CD4-positive, alpha-beta T cell (primary cell): ENCODE results near the gene TMEM132A. TPM values are rescaled to one million over a fixed set of nuclear protein-coding genes. Genes with fewer than 3 reads are reported as not detected.

Experiments used
- ATAC-seq: fragments of 200-7000 bp; cut with Tn5 transposase; one replicate; pipeline ENCODE4 v1.10.0; 2022; ENCODE audit warnings: mild to moderate bottlenecking; ENCODE audit not compliant: poor library complexity
- CTCF ChIA-PET: fragments of 350-600 bp; sonication (Branson Sonifier 250); formaldehyde crosslinking; loops from one replicate; lab custom pipeline; 2021; ENCODE audit warnings: antibody characterized with exemption, inconsistent platforms; lab: Charles Lee
- POLR2A ChIA-PET: fragments of 350-600 bp; sonication (Branson Sonifier 250); formaldehyde crosslinking; loops from one replicate; lab custom pipeline; 2021; ENCODE audit warnings: antibody characterized with exemption, inconsistent platforms; lab: Charles Lee
- DNase-seq, 14 experiments: peaks; one replicate each; pipeline ENCODE4 v3.0.0-alpha.2; 2013 to 2020; ENCODE audit warnings: mixed read lengths in 2 of 14
- H3K27ac ChIP-seq, 2 donors: one replicate each; pipeline versions ENCODE4 v1.5.1 to v1.7.0; 2013; ENCODE audit warnings: low read length in 2 of 2, low read depth in 1 of 2, mild to moderate bottlenecking in 1 of 2
- H3K27me3 ChIP-seq, 2 experiments: 1 replicate in 1 of 2; 2 replicates in 1 of 2; pipeline versions ENCODE4 v1.6.1 to v1.7.0; 2013; ENCODE audit warnings: low read length in 2 of 2, control low read depth in 1 of 2, mild to moderate bottlenecking in 1 of 2, moderate library complexity in 1 of 2; ENCODE audit not compliant: insufficient read depth in 2 of 2, control insufficient read depth in 1 of 2
- H3K36me3 ChIP-seq: one replicate; pipeline ENCODE4 v1.6.1; 2013; ENCODE audit warnings: low read length, control low read depth; ENCODE audit not compliant: insufficient read depth
- H3K4me1 ChIP-seq: one replicate; pipeline ENCODE4 v1.6.1; 2013; ENCODE audit warnings: low read length, control low read depth; ENCODE audit not compliant: insufficient read depth
- H3K4me3 ChIP-seq: one replicate; pipeline ENCODE4 v1.5.1; 2013; ENCODE audit warnings: mild to moderate bottlenecking, low read length, moderate library complexity
- H3K9me3 ChIP-seq, 2 experiments: 1 replicate in 1 of 2; 2 replicates in 1 of 2; pipeline versions ENCODE4 v1.6.1 to v1.7.0; 2013; ENCODE audit warnings: low read length in 2 of 2, mild to moderate bottlenecking in 2 of 2, control low read depth in 1 of 2, moderate library complexity in 1 of 2; ENCODE audit not compliant: control insufficient read depth in 1 of 2, insufficient read depth in 1 of 2
- H3K27ac Mint-ChIP-seq: one replicate; pipeline ENCODE4 v1.8.0; 2020; ENCODE audit warnings: mixed read lengths
- H3K27me3 Mint-ChIP-seq: one replicate; pipeline ENCODE4 v1.8.0; 2021; ENCODE audit warnings: mixed read lengths
- H3K36me3 Mint-ChIP-seq: one replicate; pipeline ENCODE4 v1.8.0; 2021; ENCODE audit warnings: low read depth, mixed read lengths
- H3K4me1 Mint-ChIP-seq: one replicate; pipeline ENCODE4 v1.8.0; 2021; ENCODE audit warnings: low read depth, mixed read lengths
- H3K4me3 Mint-ChIP-seq: one replicate; pipeline ENCODE4 v1.8.0; 2020; ENCODE audit warnings: mild to moderate bottlenecking, mixed read lengths
- H3K9me3 Mint-ChIP-seq: one replicate; pipeline ENCODE4 v1.8.0; 2020; ENCODE audit warnings: mixed read lengths
- intact Hi-C, 2 experiments: fragments of 100-400 bp; cut with DNase I in 1 of 2; cut with micrococcal nuclease in 1 of 2; formaldehyde crosslinking; loops; one replicate each; pipeline versions ENCODE4 v1.15.1 to v1.9.0; 2023 to 2025; cut with DNase I, micrococcal nuclease
- total RNA-seq, 174 experiments: library from RNA in 2 of 174; stranded (reverse) in 2 of 174; gene quantifications; one replicate each; pipeline ENCODE4 v1.2.3 and lab custom pipeline; 2021 to 2026
- TF ChIP-seq, protein P1 (sequence below): fragments of 200-600 bp; IDR thresholded peaks from one replicate; pipeline ENCODE4 v1.8.0; 2022; ENCODE audit warnings: antibody characterized with exemption, mild to moderate bottlenecking

TMEM132A gene
- total RNA-seq, 2 experiments from 2014 or later = not detected

DNA sequence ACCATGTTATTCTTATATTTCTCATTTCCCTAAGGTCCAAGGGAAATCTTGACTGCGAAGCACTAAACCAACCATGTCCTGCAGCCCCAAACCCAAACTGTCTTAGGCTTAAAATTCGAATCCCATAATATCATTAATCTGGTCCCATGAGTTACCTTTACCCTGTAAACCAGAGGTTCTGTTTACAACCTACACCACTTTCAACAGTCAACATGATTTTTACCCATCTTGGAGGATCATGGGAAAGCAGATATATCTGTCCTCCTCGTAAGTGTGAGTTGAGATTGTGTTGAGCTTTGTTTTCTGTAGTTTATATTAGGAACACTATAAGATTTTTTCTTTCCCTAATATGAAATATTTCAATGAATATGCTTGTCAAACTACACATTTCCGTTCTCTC is 24.3 kb upstream of the TMEM132A start:
- peaks cover 28% of the 10 kb centered on the region for H3K4me1 Mint-ChIP-seq
- no peak overlapping the region for H3K4me3 Mint-ChIP-seq
- no peak overlapping the region for H3K4me3 ChIP-seq
- H3K36me3 Mint-ChIP-seq = peaks cover 96% of the 10 kb centered on the region
- ATAC-seq (no peak), DNase-seq (no peak)
- ChIA-PET CTCF (interaction anchor here (0.6 to 2.8 kb wide), 11 partner anchors 9 to 259 kb away, joined by 3 to 25 read pairs (median 4); partner anchors contain the start of gene TMEM109), POLR2A (no interaction called here)
- H3K27me3 Mint-ChIP-seq = no peaks in the 10 kb centered on the region
- intact Hi-C loops = loop anchor here (1.0 to 10.0 kb wide), 4 partner anchors 69 to 1215 kb away; partner anchors contain the start of genes CYB561A3 (in 1 of the 2) and TMEM138 (in 1 of the 2)
- H3K4me1 ChIP-seq = peaks cover 18% of the 10 kb centered on the region
- H3K27me3 ChIP-seq = no peaks in the 10 kb centered on the region
- H3K9me3 Mint-ChIP-seq = no peaks in the 10 kb centered on the region
- no peaks in the 10 kb centered on the region for H3K9me3 ChIP-seq
- peaks cover 89% of the 10 kb centered on the region for H3K36me3 ChIP-seq
- no peak overlapping the region for H3K27ac ChIP-seq
- TF ChIP-seq, protein P1, sequence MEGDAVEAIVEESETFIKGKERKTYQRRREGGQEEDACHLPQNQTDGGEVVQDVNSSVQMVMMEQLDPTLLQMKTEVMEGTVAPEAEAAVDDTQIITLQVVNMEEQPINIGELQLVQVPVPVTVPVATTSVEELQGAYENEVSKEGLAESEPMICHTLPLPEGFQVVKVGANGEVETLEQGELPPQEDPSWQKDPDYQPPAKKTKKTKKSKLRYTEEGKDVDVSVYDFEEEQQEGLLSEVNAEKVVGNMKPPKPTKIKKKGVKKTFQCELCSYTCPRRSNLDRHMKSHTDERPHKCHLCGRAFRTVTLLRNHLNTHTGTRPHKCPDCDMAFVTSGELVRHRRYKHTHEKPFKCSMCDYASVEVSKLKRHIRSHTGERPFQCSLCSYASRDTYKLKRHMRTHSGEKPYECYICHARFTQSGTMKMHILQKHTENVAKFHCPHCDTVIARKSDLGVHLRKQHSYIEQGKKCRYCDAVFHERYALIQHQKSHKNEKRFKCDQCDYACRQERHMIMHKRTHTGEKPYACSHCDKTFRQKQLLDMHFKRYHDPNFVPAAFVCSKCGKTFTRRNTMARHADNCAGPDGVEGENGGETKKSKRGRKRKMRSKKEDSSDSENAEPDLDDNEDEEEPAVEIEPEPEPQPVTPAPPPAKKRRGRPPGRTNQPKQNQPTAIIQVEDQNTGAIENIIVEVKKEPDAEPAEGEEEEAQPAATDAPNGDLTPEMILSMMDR = no peak
- H3K27ac Mint-ChIP-seq = no peak overlapping the region

DNA sequence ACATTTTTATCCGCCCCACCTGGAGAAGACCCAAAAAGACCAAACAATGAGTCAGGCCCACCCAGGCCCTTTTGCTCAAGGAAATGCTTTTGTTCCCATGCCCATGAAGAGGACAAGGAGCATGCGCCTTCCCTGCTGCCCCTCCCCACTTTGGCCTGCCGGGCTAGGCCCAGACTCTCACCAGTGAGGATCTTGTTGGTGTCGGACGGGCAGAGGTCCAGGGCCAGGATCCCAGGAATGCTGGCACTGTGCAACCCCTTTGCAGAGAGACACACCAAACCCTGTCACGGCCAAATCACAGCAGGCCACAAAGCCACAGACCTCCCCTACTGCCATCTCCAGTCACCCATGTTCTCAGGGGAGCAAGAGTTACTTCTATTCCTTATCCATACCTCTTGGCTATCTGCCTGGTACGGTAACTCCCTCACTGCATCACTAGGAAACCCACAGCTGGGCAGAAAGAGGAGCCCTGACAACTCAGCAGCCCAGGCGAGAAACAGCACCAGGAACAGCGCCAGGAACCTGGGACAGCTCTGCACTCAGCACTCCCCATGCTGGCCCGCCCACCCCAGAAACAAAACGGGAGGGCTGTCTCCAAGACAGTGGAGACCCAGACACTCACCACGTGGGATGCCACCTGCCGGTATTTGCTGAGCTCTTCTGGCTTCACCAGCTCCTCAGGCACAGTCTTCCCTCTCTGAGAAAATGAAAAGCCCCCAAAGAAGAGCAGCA is 23.4 kb upstream of the TMEM132A start:
- H3K27ac ChIP-seq = no peak overlapping the region
- DNase-seq = no peak
- Mint-ChIP-seq H3K4me3 (no peak overlapping the region), H3K36me3 (peaks cover 96% of the 10 kb centered on the region), H3K4me1 (peaks cover 36% of the 10 kb centered on the region), H3K27ac (no peak overlapping the region), H3K27me3 (no peaks in the 10 kb centered on the region), H3K9me3 (no peaks in the 10 kb centered on the region)
- no peak for ATAC-seq
- TF ChIP-seq, protein P1 = no peak
- H3K36me3 ChIP-seq = peaks cover 81% of the 10 kb centered on the region
- intact Hi-C loops = loop anchor here in 1 of 2 experiments (10.0 kb wide), 2 partner anchors 464 to 1214 kb away; partner anchors contain the start of genes CYB561A3 and TMEM138
- ChIA-PET CTCF (interaction anchor here (1.4 to 2.9 kb wide), 5 partner anchors 8 to 126 kb away, joined by 3 to 25 read pairs (median 6); partner anchors contain the start of gene TMEM109), POLR2A (interaction anchor here (1.0 kb wide), 1 partner anchor 13 kb away, joined by 3 read pairs; the partner anchor contains the start of gene TMEM109)
- H3K4me1 ChIP-seq = peaks cover 26% of the 10 kb centered on the region
- H3K4me3 ChIP-seq = no peak overlapping the region
- H3K9me3 ChIP-seq = no peaks in the 10 kb centered on the region
- no peaks in the 10 kb centered on the region for H3K27me3 ChIP-seq

DNA sequence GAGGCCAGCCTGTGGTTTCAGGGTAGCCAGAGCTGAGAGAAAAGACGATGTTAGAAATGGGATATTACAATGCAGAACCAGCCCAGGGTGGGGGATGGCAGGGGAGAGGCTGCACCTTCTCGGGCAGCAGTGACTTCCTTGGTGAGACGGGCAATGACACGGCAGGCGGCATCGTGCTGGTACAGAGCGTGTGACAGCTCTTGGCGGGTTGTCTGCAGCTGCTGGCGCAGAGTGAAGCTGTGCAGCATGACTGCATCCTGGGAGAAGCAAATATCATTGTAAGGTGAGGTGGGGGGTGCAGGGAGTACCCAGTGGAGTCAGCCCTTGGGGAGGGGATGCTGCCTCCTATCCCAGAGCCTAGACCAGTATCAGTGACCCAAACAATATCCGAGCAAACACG is 21.6 kb upstream of the TMEM132A start:
- Mint-ChIP-seq H3K36me3 (peaks cover 86% of the 10 kb centered on the region), H3K9me3 (no peaks in the 10 kb centered on the region), H3K4me3 (no peak overlapping the region), H3K4me1 (peaks cover 50% of the 10 kb centered on the region), H3K27me3 (no peaks in the 10 kb centered on the region), H3K27ac (no peak overlapping the region)
- DNase-seq (no peak), ATAC-seq (no peak)
- H3K27me3 ChIP-seq = no peaks in the 10 kb centered on the region
- CTCF ChIA-PET = interaction anchor here (0.6 to 2.9 kb wide), 3 partner anchors 13 to 473 kb away, joined by 4 to 10 read pairs (median 6); no protein-coding TSS in a partner anchor
- H3K9me3 ChIP-seq = no peaks in the 10 kb centered on the region
- H3K4me3 ChIP-seq = no peak overlapping the region
- TF ChIP-seq, protein P1 = no peak
- POLR2A ChIA-PET = interaction anchor here (0.7 kb wide), 1 partner anchor 10 kb away, joined by 3 read pairs; no protein-coding TSS in a partner anchor
- H3K27ac ChIP-seq = no peak overlapping the region
- intact Hi-C loops = loop anchor here in 1 of 2 experiments (10.0 kb wide), 2 partner anchors 462 to 1212 kb away; partner anchors contain the start of genes CYB561A3 and TMEM138
- peaks cover 64% of the 10 kb centered on the region for H3K36me3 ChIP-seq
- H3K4me1 ChIP-seq = peaks cover 36% of the 10 kb centered on the region
